Transverse colon (tissue), 3 donors: ENCODE measurements around the gene BCAS1.

Source experiments
- EP300 ChIP-seq: sonication (generic); formaldehyde crosslinking; IDR thresholded peaks from one replicate; pipeline ENCODE4 v1.6.1; 2017; ENCODE audit warnings: antibody characterized with exemption, low read depth
- TF ChIP-seq, protein P1 (sequence below), 5 experiments: fragments of 200-600 bp in 3 of 5; fragments of 450-650 bp in 2 of 5; sonication (generic) in 3 of 5; IDR thresholded peaks; 1 replicate in 2 of 5; 2 replicates in 3 of 5; pipeline ENCODE4 v1.5.1; 2016 to 2017; ENCODE audit warnings: antibody characterized with exemption in 5 of 5, inconsistent platforms in 3 of 5, mild to moderate bottlenecking in 2 of 5, moderate library complexity in 1 of 5

GRCh38 chr20:53999077-53999476, 71.3 kb downstream of the BCAS1 start:
- TF ChIP-seq, protein P1, sequence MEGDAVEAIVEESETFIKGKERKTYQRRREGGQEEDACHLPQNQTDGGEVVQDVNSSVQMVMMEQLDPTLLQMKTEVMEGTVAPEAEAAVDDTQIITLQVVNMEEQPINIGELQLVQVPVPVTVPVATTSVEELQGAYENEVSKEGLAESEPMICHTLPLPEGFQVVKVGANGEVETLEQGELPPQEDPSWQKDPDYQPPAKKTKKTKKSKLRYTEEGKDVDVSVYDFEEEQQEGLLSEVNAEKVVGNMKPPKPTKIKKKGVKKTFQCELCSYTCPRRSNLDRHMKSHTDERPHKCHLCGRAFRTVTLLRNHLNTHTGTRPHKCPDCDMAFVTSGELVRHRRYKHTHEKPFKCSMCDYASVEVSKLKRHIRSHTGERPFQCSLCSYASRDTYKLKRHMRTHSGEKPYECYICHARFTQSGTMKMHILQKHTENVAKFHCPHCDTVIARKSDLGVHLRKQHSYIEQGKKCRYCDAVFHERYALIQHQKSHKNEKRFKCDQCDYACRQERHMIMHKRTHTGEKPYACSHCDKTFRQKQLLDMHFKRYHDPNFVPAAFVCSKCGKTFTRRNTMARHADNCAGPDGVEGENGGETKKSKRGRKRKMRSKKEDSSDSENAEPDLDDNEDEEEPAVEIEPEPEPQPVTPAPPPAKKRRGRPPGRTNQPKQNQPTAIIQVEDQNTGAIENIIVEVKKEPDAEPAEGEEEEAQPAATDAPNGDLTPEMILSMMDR (IDR thresholded peaks at IDR 0.05): no peak
- no peak for TF ChIP-seq EP300
